Kidney (tissue), 14 donors: ENCODE measurements around the gene DLG2. TPM values are rescaled to one million over a fixed set of nuclear protein-coding genes. Genes with fewer than 3 reads are reported as not detected.

Source experiments
- DNase-seq, 5 donors: peaks; one replicate each; pipeline ENCODE4 v3.0.0-alpha.2; 2013 to 2020
- FAIRE-seq: peaks from 2 replicates; lab custom pipeline; 2012; peaks lifted over from hg19 to GRCh38; lab: Jason Lieb, UNC
- H3K27ac ChIP-seq, 2 donors: one replicate each; pipeline ENCODE4 v1.7.0; 2013; ENCODE audit warnings: low read depth in 2 of 2, low read length in 2 of 2, inconsistent platforms in 1 of 2
- H3K27me3 ChIP-seq: one replicate; pipeline ENCODE4 v1.7.1; 2013; ENCODE audit warnings: low read length, inconsistent platforms; ENCODE audit not compliant: control insufficient read depth, insufficient read depth
- H3K36me3 ChIP-seq, 3 donors: one replicate each; pipeline versions ENCODE4 v1.7.0 to v1.7.1; 2013; ENCODE audit warnings: low read length in 3 of 3, control low read depth in 1 of 3, inconsistent platforms in 1 of 3; ENCODE audit not compliant: insufficient read depth in 3 of 3, control insufficient read depth in 2 of 3
- H3K4me1 ChIP-seq, 3 donors: one replicate each; pipeline versions ENCODE4 v1.7.0 to v1.7.1; 2013; ENCODE audit warnings: low read length in 3 of 3, inconsistent platforms in 1 of 3, low read depth in 1 of 3; ENCODE audit not compliant: control insufficient read depth in 2 of 3, insufficient read depth in 2 of 3
- H3K4me3 ChIP-seq, 3 donors: one replicate each; pipeline versions ENCODE4 v1.7.0 to v1.8.1; 2013; ENCODE audit warnings: low read length in 3 of 3, control low read depth in 1 of 3, inconsistent platforms in 1 of 3
- H3K9ac ChIP-seq, 3 donors: one replicate each; pipeline versions ENCODE4 v1.7.0 to v1.7.1; 2013; ENCODE audit warnings: low read length in 3 of 3, control low read depth in 1 of 3, inconsistent platforms in 1 of 3
- H3K9me3 ChIP-seq, 3 donors: one replicate each; pipeline versions ENCODE4 v1.7.0 to v1.7.1; 2013; ENCODE audit warnings: low read length in 3 of 3, control low read depth in 1 of 3, inconsistent platforms in 1 of 3; ENCODE audit not compliant: control insufficient read depth in 2 of 3, insufficient read depth in 1 of 3
- CTCF ChIP-seq: IDR thresholded peaks from 3 replicates; pipeline ENCODE4 v1.5.1; 2012; ENCODE audit warnings: mild to moderate bottlenecking, moderate library complexity, borderline replicate concordance; ENCODE audit not compliant: insufficient read depth; ENCODE audit errors: extremely low read depth
- intact Hi-C: fragments of 100-400 bp; cut with DNase I; formaldehyde crosslinking; loops from one replicate; pipeline ENCODE4 v1.11.1; 2022
- polyA plus RNA-seq: library from polyadenylated mRNA; stranded (reverse); fragments of 350-450 nt; fragmentation: Illumina TruSeq; extraction: RNeasy Lipid Tissue Mini Kit (QIAGEN cat#74804); gene quantifications from one replicate; pipeline ENCODE4 v1.2.3, GENCODE V29; 2014; ENCODE audit warnings: low read depth, low replicate concordance; ENCODE audit not compliant: insufficient read depth
- total RNA-seq: library from RNA; stranded (reverse); fragmentation: NEBNext Ultra II Directional; extraction: Animal tissue kit (Norgen Biotek cat#: 25700); gene quantifications from one replicate; pipeline ENCODE4 v1.2.1, GENCODE V29; 2021
- donor health status: control.
- donor health status: control.
- donor health status: control.
- donor health status: control.
- donor health status: control.
- donor health status: DM: yes; HTN: yes; CAD: no.
- donor health status: Normal renal cell carcinoma (clear cell type).

DLG2 gene
- total and polyA plus RNA-seq, 2 donors from 2014 or later = 2.9 to 7.2 TPM

GRCh38 chr11:84164728-84165127 lies 1462.4 kb downstream of the DLG2 start:
- intact Hi-C loops = no loop called here
- no peaks in the 10 kb centered on the region for H3K9me3 ChIP-seq
- peak in 1 of 5 donors; percentile 4 for DNase-seq
- H3K4me1 ChIP-seq = no peaks in the 10 kb centered on the region
- no peak overlapping the region for H3K9ac ChIP-seq
- H3K36me3 ChIP-seq = no peaks in the 10 kb centered on the region
- no peaks in the 10 kb centered on the region for H3K27me3 ChIP-seq
- no peak overlapping the region for H3K27ac ChIP-seq
- FAIRE-seq = no peak
- no peak overlapping the region for H3K4me3 ChIP-seq
- TF ChIP-seq CTCF = no peak

GRCh38 chr11:84163116-84163515 lies 1464.0 kb downstream of the DLG2 start:
- intact Hi-C loops = no loop called here
- no peak for TF ChIP-seq CTCF
- no peak for FAIRE-seq
- H3K4me1 ChIP-seq = no peaks in the 10 kb centered on the region
- H3K9me3 ChIP-seq = no peaks in the 10 kb centered on the region
- no peaks in the 10 kb centered on the region for H3K27me3 ChIP-seq
- no peak for DNase-seq
- no peak overlapping the region for H3K9ac ChIP-seq
- H3K27ac ChIP-seq = no peak overlapping the region
- no peaks in the 10 kb centered on the region for H3K36me3 ChIP-seq
- no peak overlapping the region for H3K4me3 ChIP-seq

DNA sequence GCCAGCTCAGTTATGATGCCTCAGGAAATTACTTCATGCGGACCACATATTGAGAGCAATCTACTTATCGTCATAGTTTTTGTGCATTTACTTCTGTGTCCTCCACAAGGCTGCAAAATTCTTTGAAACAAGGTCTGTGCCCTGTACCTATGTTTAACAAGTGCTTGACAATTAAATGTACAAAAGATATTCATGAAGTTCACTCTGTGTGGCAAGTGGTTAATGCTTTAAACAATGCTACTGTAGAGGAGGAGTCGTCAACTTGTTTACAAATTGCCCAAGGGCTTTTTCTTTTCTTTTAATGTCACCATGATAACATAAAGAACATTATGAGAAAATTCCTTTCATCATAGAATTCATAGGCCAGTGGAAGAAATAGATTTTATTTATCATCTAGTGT lies 1469.5 kb downstream of the DLG2 start:
- no peak overlapping the region for H3K27ac ChIP-seq
- no peaks in the 10 kb centered on the region for H3K36me3 ChIP-seq
- no peak overlapping the region for H3K4me3 ChIP-seq
- no peak for TF ChIP-seq CTCF
- intact Hi-C loops = no loop called here
- FAIRE-seq (no peak), DNase-seq (no peak)
- no peaks in the 10 kb centered on the region for H3K4me1 ChIP-seq
- H3K9ac ChIP-seq = no peak overlapping the region
- no peaks in the 10 kb centered on the region for H3K27me3 ChIP-seq
- no peaks in the 10 kb centered on the region for H3K9me3 ChIP-seq

DNA sequence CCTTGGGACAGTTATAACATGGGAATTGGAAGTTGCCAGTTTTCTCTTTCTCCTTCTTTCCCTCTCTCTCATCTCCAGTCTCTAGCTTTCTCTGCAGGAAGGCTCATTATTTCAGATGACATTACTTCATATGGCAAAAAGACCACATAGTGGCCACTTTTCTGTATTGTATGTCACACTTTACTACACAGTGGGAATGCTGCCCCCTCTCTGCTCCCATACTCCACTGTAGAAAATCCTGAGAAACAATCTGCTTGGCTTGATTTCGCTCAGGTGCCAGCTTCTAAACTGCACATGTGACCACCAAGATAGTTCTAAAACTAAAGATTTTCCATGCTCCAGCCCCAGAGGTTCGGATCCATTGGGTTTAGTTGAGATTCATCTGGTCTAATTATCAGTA lies 1480.3 kb downstream of the DLG2 start:
- Histone ChIP-seq H3K27me3 (no peaks in the 10 kb centered on the region), H3K9me3 (peaks cover 0 to 2% (median 0%) of the 10 kb centered on the region in 3 donors), H3K4me1 (no peaks in the 10 kb centered on the region), H3K27ac (no peak overlapping the region), H3K36me3 (no peaks in the 10 kb centered on the region), H3K4me3 (no peak overlapping the region), H3K9ac (no peak overlapping the region)
- intact Hi-C loops = no loop called here
- DNase-seq (no peak), FAIRE-seq (no peak)
- TF ChIP-seq CTCF = no peak
